Stimulated activated CD4-positive, alpha-beta T cell treated with anti-CD3 and anti-CD28 coated beads, TNF-alpha, amount 100 ng/mL, for 48 hours (primary cell): ENCODE results near the gene ANO5.
"Not testable (repeated sequence)": the region's sequence is repeated elsewhere in the genome, so short reads cannot be mapped to it uniquely, and the experiment has no call there.

Experiments
- DNase-seq, 3 donors: peaks; one replicate each; pipeline ENCODE4 v3.0.0-alpha.2; 2020; ENCODE audit warnings: low read depth in 3 of 3

ANO5 gene

DNA sequence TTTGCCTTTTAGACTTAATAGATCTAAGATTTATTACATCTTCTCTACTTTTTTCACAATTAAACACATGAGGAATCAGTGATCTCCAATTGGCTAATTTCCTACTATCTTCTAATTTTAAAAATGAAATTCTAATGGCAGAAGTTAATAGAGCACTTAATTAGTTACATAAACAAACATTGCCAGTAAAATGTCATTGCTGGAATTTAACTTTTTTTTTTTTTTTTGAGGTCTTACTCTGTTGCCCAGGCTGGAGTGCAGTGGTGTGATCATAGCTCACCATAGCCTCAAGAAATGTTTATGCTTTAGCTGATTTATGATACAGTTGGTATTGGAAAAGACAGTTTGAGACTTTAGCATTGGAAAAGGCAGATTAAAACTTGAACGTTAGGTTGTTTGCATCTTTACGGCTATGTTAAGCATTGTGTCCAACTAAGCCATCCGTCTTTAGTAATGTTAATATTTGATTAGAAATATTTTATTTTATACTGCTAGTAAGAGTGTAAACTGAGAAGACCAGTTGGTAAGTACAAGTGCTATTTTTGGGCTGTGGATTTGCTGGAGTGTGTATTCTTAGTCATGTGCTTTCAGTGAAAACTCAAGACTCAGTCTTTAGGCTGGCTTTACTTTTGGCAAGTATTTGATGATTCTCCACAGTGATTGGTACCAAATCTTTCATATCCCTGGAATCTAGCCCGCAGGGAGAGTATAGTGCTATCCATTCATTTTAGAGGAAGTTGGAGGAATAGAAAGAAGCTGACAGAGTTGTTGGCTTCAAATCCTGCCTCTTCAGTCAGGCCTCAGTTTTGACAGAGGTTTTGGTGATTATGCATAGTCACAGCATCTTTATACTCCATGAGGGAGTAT lies 4.5 kb downstream of the ANO5 start:
- DNase-seq, result no peak

DNA sequence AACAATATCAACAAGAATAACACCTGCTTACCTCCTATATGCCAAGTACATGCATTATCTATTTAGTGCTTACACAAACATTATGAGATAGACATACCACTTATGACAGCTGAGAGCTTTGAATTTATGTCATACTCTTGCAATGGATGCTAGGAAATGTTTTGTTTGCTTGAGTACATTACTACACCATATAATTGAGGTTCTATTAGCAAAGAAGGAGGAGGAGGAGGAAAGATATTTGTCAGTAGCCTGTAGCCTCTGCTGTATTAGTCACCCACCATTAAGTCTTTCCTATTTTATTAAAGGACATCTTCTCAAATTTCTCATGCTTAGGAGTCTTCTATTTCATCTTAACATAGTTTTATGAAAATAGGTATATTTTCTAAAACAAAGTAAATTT lies 6.4 kb downstream of the ANO5 start:
- DNase-seq, result no peak

GRCh38 chr11:22203281-22203680 lies 10.4 kb downstream of the ANO5 start:
- no peak for DNase-seq

GRCh38 chr11:22207162-22207561 lies 14.3 kb downstream of the ANO5 start:
- DNase-seq, result no peak

- no peak for DNase-seq
Measured at GRCh38 chr11:22208151-22208858, 15.4 kb downstream of the ANO5 start.

- DNase-seq, result no peak
Measured at GRCh38 chr11:22216940-22217339, 24.1 kb downstream of the ANO5 start.

GRCh38 chr11:22221143-22221542 lies 28.3 kb downstream of the ANO5 start:
- no peak for DNase-seq

GRCh38 chr11:22225190-22225589 lies 32.3 kb downstream of the ANO5 start:
- no peak for DNase-seq

GRCh38 chr11:22234743-22235142 lies 41.9 kb downstream of the ANO5 start:
- no peak for DNase-seq

DNA sequence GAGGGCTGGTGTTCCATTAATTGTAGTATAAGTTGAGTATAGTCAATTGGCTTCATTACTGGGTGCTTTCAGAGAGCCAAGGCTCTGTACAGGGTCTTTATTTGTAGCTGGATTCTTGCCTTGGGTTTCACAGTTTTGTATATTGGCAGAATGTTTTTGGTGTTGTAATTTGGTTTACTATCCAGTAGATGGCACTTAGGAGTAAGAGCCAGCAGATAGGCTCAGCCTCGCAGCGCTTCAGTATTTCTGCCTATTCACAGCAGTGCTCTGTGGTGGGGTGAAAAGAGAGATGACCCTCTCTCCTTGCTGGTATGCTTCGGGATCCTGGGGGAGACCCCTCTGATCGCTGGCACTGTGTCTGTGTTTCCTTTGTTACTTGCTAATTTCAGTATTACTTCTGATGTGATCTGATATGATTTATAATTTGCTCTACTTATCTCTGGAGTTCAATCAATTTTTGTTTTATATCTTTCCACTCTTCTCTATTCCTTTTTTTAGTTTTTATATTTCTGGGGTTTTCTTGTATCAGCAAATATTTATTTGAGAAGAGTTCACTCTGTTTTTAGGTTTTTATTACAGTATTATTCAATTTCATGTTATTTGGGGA lies 52.2 kb downstream of the ANO5 start:
- no peak for DNase-seq

GRCh38 chr11:22246992-22247391 lies 54.1 kb downstream of the ANO5 start:
- DNase-seq, result no peak

GRCh38 chr11:22249871-22250270 lies 57.0 kb downstream of the ANO5 start:
- no peak for DNase-seq

DNA sequence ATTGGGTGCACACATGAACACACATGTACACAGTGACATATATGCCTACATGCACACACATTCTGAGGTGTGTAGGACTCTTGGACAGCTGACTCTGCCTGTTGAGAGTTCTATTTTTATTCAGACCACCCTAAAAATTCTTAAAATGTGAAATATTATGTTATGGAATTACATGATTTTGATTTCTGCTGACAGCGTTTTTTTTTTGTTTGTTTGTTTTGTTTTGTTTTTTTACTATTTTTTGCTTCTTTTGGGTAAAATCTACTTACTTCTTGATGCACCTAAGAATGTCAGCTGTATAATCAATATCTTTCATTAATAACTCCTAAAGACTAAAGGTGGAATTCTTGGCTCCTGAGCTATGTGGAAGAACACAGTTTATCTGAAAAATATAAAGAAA lies 64.0 kb downstream of the ANO5 start:
- DNase-seq, result no peak

GRCh38 chr11:22263613-22264012 lies 70.7 kb downstream of the ANO5 start:
- DNase-seq, result no peak

GRCh38 chr11:22268983-22269624 lies 76.2 kb downstream of the ANO5 start:
- not testable (repeated sequence) for DNase-seq

DNA sequence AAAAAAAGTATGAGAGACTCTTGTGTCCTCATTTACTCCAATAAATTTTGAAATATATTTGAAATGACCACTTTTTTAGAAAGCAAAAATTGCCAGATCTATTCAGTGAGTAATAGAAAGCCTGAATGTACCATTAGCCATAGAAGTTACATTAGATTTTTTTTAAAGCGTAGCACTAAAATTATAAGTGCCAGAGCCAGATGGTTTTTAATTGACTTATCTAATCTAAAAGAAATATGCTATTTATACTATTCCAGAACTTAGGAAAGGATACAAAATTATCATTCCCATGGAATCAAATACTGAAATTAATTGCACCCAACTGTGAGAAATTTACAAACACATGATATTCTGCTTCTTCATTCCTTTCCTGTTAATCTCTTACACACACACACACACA lies 80.9 kb downstream of the ANO5 start:
- DNase-seq, result no peak

- DNase-seq, result no peak
Measured at GRCh38 chr11:22275600-22275999, 82.7 kb downstream of the ANO5 start.

DNA sequence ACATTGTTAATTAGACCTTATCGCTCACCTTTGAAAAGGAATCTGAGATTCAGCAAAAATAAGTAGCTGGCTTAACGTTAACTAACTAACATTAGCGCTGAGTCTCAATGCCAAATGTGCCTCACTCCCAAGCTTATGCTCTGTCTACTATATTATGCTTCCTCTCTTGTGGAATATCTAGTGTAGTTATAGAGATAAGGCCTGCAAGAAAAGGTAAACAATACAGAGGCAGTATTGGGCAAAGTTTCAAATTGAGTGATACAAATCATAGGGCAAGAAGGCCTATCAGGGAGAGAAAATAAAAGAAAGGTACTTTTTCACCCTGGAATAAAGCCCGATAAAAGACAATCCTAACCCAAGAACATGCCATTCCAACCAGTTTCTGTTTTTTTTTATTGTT lies 83.7 kb downstream of the ANO5 start:
- no peak for DNase-seq

DNA sequence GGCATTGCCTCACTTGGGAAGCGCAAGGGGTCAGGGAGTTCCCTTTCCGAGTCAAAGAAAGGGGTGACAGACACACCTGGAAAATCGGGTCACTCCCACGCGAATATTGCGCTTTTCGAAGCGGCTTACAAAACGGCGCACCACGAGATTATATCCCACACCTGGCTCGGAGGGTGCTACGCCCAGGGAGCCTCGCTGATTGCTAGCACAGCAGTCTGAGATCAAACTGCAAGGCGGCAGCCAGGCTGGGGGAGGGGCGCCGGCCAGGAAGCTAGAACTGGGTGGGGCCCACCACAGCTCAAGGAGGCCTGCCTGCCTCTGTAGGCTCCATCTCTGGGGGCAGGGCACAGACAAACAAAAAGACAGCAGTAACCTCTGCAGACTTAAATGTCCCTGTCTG lies 92.1 kb downstream of the ANO5 start:
- not testable (repeated sequence) for DNase-seq

GRCh38 chr11:22302368-22302767 lies 109.5 kb downstream of the ANO5 start:
- DNase-seq, result no peak

DNA sequence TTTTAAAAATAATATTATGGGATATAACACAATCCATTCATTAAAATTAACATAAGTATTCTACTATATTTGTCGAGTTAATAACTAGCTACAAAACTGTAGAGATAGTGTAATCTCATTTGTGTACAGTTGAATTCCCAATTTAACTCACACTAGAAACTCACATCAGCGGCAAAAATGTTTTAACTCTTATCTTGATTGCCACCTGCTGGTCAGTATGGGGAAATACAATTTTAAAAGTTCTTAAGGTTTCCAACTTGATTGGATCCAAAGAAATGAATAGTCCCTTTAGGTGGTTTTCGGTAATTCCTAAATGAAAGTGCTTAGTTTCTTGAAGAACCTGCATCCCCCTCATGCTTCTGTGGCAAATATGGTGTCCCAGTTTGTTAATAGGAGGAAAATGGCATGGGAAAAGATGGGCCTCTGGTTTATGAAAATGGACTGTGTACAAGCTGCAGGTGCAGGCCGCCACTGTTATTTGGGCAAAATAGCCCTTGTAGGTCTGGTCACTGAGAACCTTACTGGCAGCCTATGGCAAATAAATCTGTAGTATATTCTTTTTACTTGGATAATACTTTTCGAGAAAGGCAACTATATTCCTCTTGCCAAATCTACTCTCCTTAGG lies 111.6 kb downstream of the ANO5 start:
- DNase-seq, result no peak

GRCh38 chr11:22317656-22318055 lies 124.8 kb downstream of the ANO5 start:
- no peak for DNase-seq
